ENCODE results near the gene SLC25A12. TPM values are rescaled to one million over a fixed set of nuclear protein-coding genes. Genes with fewer than 3 reads are reported as not detected.

Gene SLC25A12
- total RNA-seq, 1 donor from 2014 or later: 12.2 TPM

DNA sequence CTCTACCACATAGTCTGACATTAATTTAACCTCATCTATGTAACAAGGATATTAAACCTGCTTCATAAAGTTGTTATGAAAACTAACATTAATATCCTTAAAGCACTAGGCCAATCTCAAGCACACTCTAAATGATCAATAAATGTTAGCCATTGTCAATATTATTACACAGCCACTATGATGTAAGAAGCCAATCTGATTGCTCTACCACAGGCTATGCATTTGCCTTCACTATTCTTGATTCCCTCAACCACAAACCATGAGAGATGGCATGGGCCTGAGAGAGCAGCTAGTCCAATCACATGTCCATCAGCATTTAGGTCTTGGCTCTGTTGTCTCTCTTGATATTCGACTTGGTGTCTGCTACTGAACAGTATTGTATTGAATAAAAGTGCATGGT lies 4.2 kb downstream of the SLC25A12 start:
- no peak for DNase-seq (ENCODE audit: low spot score)

DNA sequence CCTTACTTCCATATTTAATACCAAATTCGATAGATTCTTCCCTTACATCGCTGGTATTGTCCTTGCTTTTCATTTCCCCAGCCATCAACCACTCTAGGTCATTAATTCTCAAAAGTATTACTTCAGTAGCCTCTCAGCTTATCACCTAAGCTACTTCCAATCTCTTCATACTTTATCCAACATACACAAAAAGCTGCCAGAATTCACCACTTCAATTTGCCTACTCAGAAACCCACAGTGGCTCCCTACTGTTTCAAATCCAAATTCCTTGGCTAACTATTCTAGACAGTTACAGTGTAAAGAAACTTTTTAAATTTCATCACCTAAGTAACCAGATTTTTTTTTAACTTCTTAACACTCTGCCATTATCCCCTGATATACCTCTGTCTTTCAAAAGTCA lies 4.7 kb downstream of the SLC25A12 start:
- no peak for DNase-seq (ENCODE audit: low spot score)

DNA sequence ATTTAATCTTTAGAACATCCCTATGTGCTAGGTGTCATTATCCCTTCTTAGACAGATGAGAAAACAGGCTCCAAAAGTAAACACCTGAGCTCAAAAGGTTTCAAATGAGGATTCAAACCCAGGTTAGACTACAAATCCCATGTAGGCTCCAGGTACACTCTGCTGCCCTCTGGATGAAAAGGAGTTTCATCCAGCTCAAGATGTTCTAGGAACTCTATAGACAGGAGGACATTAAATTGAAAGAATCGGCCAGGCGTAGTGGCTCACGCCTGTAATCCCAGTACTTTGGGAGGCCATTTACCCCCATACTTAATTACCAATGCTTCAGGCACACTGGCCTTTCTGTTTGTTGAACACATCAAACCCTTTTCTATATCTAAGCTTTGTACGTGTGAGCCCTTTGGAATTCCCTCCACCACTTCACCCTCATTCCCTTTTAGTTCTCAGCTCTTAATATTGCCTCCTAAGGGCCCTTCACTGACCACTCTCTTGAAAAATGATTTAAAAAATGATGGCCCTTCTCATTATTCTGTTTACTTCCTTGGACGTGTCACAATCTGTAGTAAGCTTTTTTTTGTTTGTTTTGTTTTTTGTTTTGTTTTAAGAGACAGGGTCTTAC lies 10.7 kb downstream of the SLC25A12 start:
- no peak for DNase-seq (ENCODE audit: low spot score)

DNA sequence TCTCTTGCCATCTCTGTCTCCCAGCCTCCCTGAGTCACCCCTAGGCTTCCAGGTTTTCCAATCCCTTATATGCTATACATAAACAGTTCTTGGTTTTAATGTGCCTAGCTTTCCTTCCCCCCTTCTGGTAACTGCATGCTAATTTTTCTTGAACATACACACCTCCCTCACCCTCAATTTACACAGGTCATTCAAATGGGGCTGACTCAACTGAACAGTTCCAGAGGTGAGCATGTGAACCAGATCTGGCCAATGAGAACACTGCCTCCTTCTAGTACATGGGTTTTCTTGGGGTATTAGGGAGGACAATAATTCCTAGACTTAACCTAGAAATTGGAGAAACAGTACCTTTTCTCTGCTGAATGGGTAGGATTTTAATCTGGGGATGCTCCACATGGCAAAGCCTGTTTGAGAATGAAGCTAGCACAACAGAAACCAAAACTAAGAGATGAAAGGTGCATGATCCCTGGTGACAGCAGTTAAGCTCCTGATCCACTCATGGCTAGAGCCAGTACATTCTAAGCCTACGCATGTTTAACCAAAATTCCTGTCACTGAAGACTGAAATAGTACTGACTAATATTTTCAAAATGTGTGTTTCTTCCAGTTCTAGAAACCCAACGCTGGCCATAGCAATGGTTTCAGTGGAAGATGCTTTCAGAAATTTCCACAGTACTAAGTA lies 11.8 kb downstream of the SLC25A12 start:
- no peak for DNase-seq (ENCODE audit: low spot score)

DNA sequence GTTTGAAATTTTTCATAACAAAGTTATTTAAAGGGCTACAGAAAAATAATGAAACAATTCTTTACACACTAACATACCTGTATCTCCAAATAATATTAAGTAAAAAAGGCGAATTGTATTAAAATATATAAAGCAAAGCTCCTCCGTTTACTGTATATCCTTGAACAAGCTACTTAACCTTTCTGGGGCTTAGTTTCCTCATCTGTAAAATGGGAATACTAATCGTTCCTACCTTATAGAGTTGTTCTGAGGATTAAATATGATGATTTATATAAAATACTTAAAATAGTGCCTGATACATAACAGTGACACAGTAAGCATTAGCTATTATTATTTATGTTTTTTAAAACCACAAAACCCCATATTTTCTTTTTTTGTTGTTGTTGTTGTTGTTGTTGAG lies 13.3 kb downstream of the SLC25A12 start:
- no peak for DNase-seq (ENCODE audit: low spot score)

DNA sequence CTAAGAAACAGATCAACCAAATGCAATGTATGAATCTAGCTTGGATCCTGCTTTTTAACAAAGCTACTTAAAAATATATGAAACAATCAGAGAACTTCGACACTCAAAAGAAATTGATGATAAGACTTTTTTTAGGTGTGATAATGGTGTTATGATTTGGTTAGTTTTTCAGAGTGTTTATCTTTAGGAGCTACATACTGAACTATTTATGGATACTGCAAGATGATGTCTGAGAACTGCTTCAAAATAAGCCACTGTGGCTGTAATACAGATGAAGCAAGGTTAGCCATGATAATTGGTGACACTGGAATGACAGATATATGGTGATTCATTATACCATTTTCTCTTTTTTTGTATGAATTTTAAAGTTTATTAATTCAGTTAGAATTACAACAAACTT lies 14.2 kb downstream of the SLC25A12 start:
- no peak for DNase-seq (ENCODE audit: low spot score)

DNA sequence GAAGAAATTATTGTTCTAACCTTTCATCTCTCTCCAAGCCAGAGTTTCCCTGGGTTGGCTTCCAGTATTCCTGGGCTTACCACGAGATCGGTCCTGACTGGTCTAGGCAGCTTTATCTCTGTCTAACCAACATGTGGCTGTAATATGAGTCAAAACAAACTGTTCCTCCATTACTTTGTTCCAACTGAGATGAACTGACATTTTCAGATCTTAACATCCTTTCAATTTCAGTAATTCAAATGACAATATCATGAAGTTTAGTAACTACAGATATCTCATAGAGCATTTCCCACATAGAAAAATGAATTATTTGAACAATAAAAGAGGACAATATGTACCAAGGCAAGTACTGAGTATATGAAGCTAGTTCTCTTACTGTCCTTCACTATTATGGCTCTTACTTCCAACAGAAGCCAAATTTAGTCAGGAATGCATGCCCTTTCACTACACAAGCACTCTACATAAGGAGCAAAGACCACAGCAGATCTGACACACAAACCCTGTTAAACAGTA lies 15.5 kb downstream of the SLC25A12 start:
- no peak for DNase-seq (ENCODE audit: low spot score)

DNA sequence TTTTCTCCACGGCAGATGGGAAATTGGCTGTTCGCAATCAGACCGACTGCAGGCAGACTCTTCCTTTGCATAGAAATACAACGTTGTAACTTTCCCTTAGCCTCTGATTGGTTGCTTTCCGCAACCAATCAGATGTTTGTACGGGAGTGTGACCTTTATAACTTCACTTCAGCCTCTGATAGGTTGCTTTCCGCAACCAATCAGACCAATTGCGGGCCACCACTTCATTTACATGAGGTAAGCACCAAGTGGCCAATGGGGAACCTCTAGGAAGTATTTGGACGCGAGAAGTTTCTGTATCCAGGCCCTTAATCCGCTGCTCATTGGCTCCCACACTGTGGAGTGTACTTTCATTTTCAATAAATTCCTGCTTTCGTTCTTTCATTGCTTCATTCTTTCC lies 19.1 kb downstream of the SLC25A12 start:
- DNase-seq (ENCODE audit: low spot score): no peak

DNA sequence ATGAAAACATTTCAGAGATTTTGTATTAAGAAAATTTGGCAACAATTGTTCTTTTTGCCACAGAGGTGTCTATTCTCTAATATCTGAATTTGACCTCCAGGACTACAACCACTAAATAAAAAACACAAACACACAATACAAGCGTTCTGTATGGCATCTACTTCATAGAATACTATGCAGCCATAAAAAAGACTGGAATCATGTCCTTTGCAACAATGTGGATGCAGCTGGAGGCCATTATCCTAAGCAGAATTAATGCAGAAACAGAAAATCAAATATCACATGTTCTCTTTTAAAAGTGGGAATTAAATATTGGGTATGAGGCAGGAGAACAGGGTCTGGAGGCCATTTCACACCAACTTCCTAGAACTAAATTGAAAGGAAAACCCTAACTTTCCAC lies 19.5 kb downstream of the SLC25A12 start:
- no peak for DNase-seq (ENCODE audit: low spot score)

DNA sequence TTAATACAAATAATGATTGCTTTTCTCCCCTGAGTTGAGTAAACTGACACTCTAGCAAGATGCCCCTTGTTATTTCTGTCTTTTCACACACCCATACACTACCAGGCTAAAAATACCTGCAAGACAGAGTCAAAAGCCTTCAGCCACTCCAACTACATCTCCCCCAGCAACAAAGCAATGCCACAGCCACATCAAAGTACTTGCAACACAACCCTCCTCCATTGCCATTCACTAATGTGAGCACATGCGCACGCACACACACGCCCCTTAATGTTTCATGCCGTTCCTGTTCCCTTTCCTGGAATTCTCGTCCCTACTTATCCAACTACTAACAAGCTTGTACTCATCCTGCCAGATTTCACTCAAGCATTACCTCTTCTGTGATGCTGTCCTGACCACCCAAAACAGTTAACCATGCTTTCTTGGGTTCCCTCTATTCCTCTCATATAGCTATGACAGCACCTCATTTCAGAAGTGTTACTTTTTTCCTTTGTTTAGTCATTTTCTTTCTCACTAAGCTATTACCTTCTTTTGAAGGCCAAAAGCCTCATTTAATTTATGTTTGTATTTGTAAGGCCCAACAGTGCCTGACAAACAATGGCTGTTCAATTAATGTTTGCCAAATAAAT lies 29.6 kb downstream of the SLC25A12 start:
- no peak for DNase-seq (ENCODE audit: low spot score)

DNA sequence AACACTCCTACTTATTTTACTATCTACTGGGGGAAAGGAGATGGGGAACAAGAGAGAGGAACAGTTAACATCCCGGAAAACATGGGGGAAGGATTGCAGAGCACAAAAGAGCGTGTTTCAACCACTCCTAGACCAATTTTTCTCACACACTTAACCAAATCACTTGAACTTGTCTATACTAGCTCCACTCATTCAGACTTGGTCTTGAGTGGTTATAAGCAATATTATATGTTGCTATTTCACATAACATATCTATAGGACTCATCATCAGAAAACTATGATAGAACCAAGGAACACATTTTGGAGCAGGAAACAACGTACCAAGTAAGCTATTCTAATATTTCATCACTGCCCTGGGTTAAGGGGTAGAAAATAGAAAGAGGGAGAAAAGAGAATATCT lies 31.5 kb downstream of the SLC25A12 start:
- no peak for DNase-seq (ENCODE audit: low spot score)

DNA sequence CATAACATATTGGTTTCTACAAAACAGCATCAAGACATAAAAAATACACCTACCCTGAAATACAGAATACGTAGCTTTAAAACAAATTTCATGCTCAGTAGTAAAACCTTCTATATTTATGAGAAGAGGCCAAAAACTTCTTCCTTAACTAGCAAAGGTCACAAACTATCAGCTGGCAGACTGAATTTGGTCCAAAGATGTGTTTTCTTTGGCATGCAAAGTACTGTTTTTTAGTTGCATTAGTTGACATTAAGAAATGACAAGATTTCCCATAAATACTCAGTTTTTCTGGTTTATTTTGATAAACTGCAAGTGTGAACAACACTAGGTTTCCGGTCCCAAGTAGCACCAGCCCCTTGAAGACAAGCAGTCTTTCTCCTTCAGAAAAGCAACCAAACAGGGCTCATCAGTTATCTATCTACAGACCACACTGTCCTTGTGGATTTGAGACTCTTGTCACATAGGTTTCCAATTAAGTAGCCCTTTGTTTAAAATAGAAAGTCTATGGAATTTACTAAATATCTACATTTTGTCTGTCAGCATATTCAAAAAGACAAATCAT lies 35.6 kb downstream of the SLC25A12 start:
- DNase-seq (ENCODE audit: low spot score): no peak

DNA sequence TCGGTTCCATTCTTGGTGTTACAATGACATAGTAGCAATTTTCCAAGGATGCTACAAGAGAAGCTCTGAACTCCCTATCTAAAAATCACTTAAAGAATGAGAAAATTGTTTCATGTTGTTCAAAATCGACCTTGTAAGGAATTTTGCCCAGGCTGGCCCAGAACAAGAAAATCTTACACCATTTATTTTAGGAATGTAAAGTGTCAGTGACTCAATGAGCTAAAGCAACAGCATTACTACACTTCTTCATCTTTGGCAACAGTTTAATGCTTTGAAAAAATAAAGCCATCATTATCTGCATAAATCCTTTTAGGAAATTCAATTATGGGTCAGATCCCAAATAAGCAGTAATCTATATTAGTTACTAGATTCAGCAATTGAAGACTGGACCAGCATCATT lies 38.6 kb downstream of the SLC25A12 start:
- no peak for DNase-seq (ENCODE audit: low spot score)

DNA sequence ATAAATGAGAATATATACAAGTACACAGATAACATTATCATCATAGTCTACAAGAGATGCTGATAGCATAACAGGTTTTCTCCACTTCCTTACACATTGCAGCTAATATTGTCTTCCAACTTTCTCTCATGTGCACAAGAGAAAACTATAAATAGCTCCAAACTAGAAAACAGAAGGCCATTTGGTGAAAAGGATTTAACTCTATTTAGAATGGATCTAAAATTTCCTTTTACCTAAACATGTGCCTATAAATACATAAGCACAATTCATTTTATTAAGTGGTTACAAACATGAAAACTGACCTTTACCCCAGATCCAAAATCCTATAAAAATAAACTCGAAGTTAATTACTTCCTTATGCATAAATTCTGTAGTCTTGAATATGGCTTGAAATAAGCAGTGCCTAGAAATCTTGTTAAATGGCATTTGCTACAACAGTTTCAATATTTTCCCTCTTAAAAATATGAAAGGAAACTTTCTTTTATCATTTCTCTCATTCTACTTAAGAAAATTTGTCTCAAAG lies 41.6 kb downstream of the SLC25A12 start:
- no peak for DNase-seq (ENCODE audit: low spot score)

DNA sequence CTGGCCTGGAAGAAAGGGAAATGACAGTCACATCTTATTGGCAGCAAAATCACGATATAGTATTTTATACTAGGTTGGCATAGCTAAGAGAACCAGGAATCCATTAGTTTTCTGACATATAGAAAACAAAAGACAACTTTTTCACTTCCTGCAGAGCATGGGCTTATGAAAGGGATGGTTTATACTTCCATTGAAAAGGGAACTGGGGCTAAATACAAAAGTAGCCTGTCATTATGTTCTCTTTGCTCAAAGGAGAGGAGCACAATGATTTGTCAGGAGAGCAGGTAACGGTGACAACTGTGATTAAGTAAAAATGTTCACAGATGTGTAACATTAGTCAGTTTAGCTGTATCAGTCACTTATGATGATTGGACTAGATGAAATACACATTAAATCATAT lies 46.4 kb downstream of the SLC25A12 start:
- no peak for DNase-seq (ENCODE audit: low spot score)

DNA sequence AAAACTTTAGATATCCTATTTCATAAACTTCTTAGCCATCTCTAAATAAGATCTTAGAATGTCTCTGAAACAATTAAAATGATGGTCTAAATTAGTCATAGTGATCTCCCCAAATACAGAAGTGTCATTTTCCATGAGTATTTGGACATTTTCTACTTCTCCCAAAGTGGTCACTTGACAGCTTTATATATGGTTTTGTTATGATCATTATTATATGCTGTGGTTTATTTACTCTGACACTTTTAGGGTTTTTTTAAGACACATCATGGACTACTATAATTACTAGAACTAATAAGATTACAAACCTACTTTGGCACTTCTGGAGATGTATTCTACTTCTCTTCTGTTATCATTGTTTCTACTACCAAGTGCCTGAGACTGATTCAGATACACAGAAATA lies 47.1 kb downstream of the SLC25A12 start:
- DNase-seq (ENCODE audit: low spot score): no peak

DNA sequence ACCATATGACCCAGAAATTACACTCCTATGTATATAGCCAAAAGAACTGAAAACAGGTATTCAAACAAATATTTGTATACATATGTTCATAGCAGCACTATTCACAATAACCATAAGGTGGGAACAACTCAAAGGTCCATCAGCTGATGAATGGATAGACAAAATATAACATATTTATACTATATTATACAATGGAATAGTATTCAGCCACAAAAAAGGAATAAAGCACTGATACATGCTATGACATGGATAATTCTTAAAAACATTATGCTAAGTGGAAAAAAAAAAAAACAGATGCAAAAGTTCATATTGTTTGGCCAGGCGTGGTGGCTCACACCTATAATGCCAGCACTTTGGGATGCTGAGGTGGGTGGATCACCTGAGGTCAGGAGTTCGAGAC lies 52.0 kb downstream of the SLC25A12 start:
- DNase-seq (ENCODE audit: low spot score): no peak

DNA sequence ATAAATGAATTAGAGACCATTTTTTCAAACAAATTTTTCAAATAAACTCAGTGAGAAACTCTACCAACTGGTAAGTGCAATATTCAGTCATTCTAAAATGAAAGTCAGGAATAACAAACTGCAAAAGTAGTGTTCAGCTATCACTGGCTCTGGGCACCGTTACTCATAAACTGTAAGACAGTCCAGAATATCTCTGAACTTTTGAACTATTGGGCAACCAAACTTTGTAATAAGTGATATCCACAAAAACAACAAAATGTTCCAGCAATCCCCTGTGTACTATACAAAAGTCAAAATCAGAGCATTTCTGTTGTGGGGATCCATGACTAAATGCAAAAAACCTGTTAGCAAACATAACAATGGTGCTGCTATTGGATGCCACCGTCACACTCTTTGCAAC lies 56.3 kb downstream of the SLC25A12 start:
- no peak for DNase-seq (ENCODE audit: low spot score)

DNA sequence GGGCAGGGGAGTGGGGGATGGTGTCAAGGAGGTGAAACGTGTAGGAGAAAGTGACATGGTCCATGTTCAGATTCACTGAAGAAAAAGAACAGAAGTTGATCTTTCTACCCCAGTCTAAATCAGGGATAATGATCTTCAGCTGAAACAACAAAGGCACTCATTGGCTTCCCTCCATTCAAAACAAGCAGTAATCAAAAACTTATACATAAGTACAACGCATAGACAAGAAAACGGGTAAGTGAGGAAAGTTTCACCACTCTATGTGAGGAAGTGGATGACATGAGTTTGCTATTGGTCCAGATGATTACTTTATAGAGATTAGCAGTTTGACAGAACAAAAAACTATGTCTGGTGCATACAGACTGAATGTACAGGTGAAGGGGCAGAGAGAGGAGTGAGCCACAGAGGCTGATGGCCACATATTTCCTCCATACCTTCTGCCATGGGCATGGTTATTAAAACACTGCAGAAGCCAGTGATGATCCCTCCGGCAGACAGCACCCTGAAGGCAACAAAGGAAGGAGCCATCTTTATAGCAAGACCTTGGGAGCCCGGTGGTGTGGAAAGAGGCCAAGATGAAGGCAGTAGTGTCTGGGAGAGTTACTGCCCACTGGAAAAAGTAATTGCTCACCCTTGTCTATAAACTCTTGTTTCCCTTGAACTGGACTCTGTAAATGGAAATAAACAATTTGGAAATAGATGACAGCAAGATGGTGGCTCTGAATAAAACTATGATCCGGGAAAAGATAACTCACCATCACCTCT lies 57.7 kb downstream of the SLC25A12 start:
- no peak for DNase-seq (ENCODE audit: low spot score)

DNA sequence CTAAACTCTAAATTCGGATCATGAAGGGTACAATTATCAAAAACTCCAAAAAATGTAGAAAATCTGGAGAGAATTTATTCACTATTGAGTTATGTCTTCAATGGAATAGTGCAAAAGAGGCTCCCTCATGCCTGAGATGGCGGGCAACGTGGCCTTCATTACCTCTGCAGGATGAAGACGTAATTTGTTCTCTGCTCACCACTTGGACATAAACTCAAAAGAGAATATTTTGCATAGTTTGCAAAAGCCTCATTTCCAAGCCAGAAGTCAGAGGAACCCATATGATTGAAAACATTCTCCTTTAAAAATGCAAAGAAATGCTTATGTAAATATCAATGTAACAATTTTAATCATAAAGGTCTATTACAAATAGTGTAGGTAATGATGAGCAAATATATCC lies 58.7 kb downstream of the SLC25A12 start:
- DNase-seq (ENCODE audit: low spot score): no peak

DNA sequence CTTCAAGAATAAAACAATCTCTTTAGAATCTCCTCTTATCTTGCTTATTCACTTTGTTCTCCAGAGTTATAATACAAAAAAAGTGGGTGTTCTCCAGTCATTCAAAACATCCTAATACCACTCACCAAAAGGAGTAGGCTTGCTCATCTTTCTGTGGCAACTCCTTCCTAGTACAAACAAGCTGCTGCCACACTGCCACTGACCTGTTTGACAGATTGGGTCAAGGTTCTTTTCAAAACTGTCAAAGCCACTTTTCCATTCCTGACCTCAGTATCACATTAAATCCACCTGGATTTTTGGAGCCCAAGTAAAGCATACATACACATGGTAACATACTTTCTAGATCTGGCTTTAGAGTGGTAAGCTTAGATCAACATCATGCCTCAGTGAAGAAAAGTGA lies 59.8 kb downstream of the SLC25A12 start:
- DNase-seq (ENCODE audit: low spot score): no peak
